HepG2 (cell line): ENCODE data around the gene ARHGAP9. TPM values are rescaled to one million over a fixed set of nuclear protein-coding genes. Genes with fewer than 3 reads are reported as not detected.

ENCODE experiments used
- ARNT ChIP-seq: fragments of 450-650 bp; IDR thresholded peaks from 2 replicates; pipeline ENCODE4 v1.6.1; 2017
- CEBPB ChIP-seq: IDR thresholded peaks from 2 replicates; pipeline ENCODE4 v1.6.1; 2011; ENCODE audit warnings: low read depth, low read length, improper control_type of control experiment, borderline replicate concordance
- MTA1 ChIP-seq: sonication (generic); formaldehyde crosslinking; IDR thresholded peaks from 2 replicates; pipeline ENCODE4 v1.4.0; 2020; ENCODE audit warnings: missing genetic modification reagents, mild to moderate bottlenecking, borderline replicate concordance
- MTA3 ChIP-seq: sonication (generic); formaldehyde crosslinking; IDR thresholded peaks from 2 replicates; pipeline ENCODE4 v1.4.0; 2020; ENCODE audit warnings: missing genetic modification reagents
- PHF8 ChIP-seq: sonication (generic); formaldehyde crosslinking; IDR thresholded peaks from 2 replicates; pipeline ENCODE4 v1.5.0; 2020; ENCODE audit warnings: missing genetic modification reagents
- PTBP1 ChIP-seq: fragments of 200-400 bp; formaldehyde crosslinking; IDR thresholded peaks from 2 replicates; pipeline ENCODE4 v1.6.1; 2018; ENCODE audit warnings: low read length, low read depth; ENCODE audit not compliant: poor library complexity, severe bottlenecking
- RARA ChIP-seq: IDR thresholded peaks from 2 replicates; pipeline ENCODE4 v1.6.1; 2016; ENCODE audit warnings: missing genetic modification reagents, missing compliant biosample characterization
- RBM39 ChIP-seq: fragments of 200-400 bp; formaldehyde crosslinking; IDR thresholded peaks from one replicate; pipeline ENCODE4 v1.6.1; 2018; ENCODE audit warnings: antibody characterized with exemption, mild to moderate bottlenecking, low read depth, low read length; ENCODE audit not compliant: poor library complexity, severe bottlenecking
- RORA ChIP-seq: sonication (generic); formaldehyde crosslinking; IDR thresholded peaks from 2 replicates; pipeline ENCODE4 v1.5.0; 2020; ENCODE audit warnings: mild to moderate bottlenecking, missing genetic modification reagents, moderate library complexity
- TBX2 ChIP-seq: sonication (generic); formaldehyde crosslinking; IDR thresholded peaks from 2 replicates; pipeline ENCODE4 v1.5.0; 2020; ENCODE audit warnings: missing genetic modification reagents, mild to moderate bottlenecking, borderline replicate concordance
- ZBTB25 ChIP-seq: IDR thresholded peaks from 2 replicates; pipeline ENCODE4 v1.6.1; 2018; ENCODE audit warnings: missing genetic modification reagents
- ZNF3 ChIP-seq: IDR thresholded peaks from 2 replicates; pipeline ENCODE4 v1.7.0; 2017; ENCODE audit warnings: inconsistent platforms
- ZNF703 ChIP-seq: sonication (generic); formaldehyde crosslinking; IDR thresholded peaks from 2 replicates; pipeline ENCODE4 v1.5.1; 2020; ENCODE audit warnings: missing genetic modification reagents, mild to moderate bottlenecking, moderate library complexity, borderline replicate concordance
- ZSCAN30 ChIP-seq: sonication (generic); formaldehyde crosslinking; IDR thresholded peaks from 2 replicates; pipeline ENCODE4 v1.5.0; 2020; ENCODE audit warnings: mild to moderate bottlenecking, missing genetic modification reagents
- polyA plus RNA-seq, 8 experiments: library from polyadenylated mRNA; depleted of rRNA in 3 of 8; stranded (reverse) in 7 of 8; unstranded in 1 of 8; fragments of >200 nt; fragmentation: Illumina TruSeq in 4 of 8; extraction: Trizol in 4 of 8; gene quantifications; 2 replicates each; pipeline versions ENCODE4 v1.2.1 to v1.2.3, GENCODE V29; 2011 to 2016; ENCODE audit warnings: low read depth in 4 of 8, missing spikeins in 1 of 8, mixed read lengths in 1 of 8; ENCODE audit not compliant: insufficient read depth in 1 of 8
- total RNA-seq, 5 experiments: library from RNA; depleted of rRNA; stranded (reverse); fragments of >200 nt; fragmentation: Illumina TruSeq; extraction: Trizol; gene quantifications; 2 replicates each; pipeline ENCODE4 v1.2.3, GENCODE V29; 2016; ENCODE audit warnings: low read depth in 1 of 5
- TF ChIP-seq, protein P1 (sequence below): sonication (generic); formaldehyde crosslinking; IDR thresholded peaks from 2 replicates; pipeline ENCODE4 v1.9.0; 2021; ENCODE audit warnings: missing genetic modification reagents, borderline replicate concordance
- TF ChIP-seq, protein P2 (sequence below): sonication (generic); formaldehyde crosslinking; IDR thresholded peaks from 2 replicates; pipeline ENCODE4 v1.4.0; 2020; ENCODE audit warnings: missing genetic modification reagents, borderline replicate concordance
- TF ChIP-seq, protein P3 (sequence below): sonication (generic); formaldehyde crosslinking; IDR thresholded peaks from 2 replicates; pipeline ENCODE4 v1.4.0; 2020; ENCODE audit warnings: missing genetic modification reagents

Gene ARHGAP9
- total and polyA plus RNA-seq, 2 of the 13 experiments (the other 11 are each of a cell fraction or from before 2014, with no cell fraction given): 0.18 to 1.2 TPM

DNA sequence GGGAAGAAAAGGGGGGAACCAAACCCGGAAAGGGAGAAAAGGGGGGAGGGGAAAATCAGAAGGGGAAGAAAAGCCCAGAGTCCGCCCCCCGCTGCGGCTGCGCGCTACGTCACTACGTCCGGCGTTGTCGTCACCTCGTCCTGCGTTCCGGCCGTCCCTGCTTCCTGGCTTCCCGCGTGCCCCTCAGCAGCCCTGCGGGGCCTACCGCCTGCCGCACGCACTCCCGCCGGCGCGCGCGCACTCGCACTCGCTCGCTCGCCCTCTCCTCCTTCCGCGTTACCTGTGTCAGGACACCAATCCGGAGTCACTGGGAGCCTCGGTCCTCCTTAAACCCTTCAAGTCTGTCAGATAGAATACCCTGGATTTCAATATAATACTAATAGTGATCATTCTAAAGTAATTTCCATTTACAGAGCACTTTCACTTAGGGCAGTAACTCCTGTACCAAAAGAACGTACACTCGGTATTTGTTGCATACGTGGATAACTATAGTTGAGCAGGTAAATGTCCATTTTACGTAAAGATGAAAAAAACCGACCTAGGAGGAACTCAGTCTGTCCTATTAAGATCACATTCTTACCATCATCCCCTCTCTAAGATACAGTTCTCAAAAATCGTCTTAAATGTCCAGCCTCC lies 48.6 kb downstream of the ARHGAP9 start, which contains the start of gene R3HDM2 (continued):
- TF ChIP-seq, protein P1, sequence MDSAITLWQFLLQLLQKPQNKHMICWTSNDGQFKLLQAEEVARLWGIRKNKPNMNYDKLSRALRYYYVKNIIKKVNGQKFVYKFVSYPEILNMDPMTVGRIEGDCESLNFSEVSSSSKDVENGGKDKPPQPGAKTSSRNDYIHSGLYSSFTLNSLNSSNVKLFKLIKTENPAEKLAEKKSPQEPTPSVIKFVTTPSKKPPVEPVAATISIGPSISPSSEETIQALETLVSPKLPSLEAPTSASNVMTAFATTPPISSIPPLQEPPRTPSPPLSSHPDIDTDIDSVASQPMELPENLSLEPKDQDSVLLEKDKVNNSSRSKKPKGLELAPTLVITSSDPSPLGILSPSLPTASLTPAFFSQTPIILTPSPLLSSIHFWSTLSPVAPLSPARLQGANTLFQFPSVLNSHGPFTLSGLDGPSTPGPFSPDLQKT (CRISPR knock-in tag): no peak; the same call in 1 of the 2 replicates
- TF ChIP-seq ZNF703 (CRISPR knock-in tag) (no peak), PTBP1 (no peak), ZBTB25 (no peak; the same call in 1 of the 2 replicates), ZNF3 (CRISPR knock-in tag) (no peak), ZSCAN30 (no peak), TBX2 (CRISPR knock-in tag) (peak; percentile 80), CEBPB (no peak), PHF8 (peak; percentile 43; the same call in 1 of the 2 replicates), ARNT (no peak), RARA (peak; percentile 59), MTA1 (CRISPR knock-in tag) (no peak), RBM39 (peak; percentile 59), MTA3 (CRISPR knock-in tag) (no peak), RORA (CRISPR knock-in tag) (no peak)
- TF ChIP-seq, protein P2, sequence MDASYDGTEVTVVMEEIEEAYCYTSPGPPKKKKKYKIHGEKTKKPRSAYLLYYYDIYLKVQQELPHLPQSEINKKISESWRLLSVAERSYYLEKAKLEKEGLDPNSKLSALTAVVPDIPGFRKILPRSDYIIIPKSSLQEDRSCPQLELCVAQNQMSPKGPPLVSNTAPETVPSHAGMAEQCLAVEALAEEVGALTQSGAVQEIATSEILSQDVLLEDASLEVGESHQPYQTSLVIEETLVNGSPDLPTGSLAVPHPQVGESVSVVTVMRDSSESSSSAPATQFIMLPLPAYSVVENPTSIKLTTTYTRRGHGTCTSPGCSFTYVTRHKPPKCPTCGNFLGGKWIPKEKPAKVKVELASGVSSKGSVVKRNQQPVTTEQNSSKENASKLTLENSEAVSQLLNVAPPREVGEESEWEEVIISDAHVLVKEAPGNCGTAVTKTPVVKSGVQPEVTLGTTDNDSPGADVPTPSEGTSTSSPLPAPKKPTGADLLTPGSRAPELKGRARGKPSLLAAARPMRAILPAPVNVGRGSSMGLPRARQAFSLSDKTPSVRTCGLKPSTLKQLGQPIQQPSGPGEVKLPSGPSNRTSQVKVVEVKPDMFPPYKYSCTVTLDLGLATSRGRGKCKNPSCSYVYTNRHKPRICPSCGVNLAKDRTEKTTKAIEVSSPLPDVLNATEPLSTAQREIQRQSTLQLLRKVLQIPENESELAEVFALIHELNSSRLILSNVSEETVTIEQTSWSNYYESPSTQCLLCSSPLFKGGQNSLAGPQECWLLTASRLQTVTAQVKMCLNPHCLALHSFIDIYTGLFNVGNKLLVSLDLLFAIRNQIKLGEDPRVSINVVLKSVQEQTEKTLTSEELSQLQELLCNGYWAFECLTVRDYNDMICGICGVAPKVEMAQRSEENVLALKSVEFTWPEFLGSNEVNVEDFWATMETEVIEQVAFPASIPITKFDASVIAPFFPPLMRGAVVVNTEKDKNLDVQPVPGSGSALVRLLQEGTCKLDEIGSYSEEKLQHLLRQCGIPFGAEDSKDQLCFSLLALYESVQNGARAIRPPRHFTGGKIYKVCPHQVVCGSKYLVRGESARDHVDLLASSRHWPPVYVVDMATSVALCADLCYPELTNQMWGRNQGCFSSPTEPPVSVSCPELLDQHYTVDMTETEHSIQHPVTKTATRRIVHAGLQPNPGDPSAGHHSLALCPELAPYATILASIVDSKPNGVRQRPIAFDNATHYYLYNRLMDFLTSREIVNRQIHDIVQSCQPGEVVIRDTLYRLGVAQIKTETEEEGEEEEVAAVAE (CRISPR knock-in tag): no peak; the same call in 1 of the 2 replicates
- TF ChIP-seq, protein P3, sequence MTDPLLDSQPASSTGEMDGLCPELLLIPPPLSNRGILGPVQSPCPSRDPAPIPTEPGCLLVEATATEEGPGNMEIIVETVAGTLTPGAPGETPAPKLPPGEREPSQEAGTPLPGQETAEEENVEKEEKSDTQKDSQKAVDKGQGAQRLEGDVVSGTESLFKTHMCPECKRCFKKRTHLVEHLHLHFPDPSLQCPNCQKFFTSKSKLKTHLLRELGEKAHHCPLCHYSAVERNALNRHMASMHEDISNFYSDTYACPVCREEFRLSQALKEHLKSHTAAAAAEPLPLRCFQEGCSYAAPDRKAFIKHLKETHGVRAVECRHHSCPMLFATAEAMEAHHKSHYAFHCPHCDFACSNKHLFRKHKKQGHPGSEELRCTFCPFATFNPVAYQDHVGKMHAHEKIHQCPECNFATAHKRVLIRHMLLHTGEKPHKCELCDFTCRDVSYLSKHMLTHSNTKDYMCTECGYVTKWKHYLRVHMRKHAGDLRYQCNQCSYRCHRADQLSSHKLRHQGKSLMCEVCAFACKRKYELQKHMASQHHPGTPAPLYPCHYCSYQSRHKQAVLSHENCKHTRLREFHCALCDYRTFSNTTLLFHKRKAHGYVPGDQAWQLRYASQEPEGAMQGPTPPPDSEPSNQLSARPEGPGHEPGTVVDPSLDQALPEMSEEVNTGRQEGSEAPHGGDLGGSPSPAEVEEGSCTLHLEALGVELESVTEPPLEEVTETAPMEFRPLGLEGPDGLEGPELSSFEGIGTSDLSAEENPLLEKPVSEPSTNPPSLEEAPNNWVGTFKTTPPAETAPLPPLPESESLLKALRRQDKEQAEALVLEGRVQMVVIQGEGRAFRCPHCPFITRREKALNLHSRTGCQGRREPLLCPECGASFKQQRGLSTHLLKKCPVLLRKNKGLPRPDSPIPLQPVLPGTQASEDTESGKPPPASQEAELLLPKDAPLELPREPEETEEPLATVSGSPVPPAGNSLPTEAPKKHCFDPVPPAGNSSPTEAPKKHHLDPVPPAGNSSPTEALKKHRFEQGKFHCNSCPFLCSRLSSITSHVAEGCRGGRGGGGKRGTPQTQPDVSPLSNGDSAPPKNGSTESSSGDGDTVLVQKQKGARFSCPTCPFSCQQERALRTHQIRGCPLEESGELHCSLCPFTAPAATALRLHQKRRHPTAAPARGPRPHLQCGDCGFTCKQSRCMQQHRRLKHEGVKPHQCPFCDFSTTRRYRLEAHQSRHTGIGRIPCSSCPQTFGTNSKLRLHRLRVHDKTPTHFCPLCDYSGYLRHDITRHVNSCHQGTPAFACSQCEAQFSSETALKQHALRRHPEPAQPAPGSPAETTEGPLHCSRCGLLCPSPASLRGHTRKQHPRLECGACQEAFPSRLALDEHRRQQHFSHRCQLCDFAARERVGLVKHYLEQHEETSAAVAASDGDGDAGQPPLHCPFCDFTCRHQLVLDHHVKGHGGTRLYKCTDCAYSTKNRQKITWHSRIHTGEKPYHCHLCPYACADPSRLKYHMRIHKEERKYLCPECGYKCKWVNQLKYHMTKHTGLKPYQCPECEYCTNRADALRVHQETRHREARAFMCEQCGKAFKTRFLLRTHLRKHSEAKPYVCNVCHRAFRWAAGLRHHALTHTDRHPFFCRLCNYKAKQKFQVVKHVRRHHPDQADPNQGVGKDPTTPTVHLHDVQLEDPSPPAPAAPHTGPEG (CRISPR knock-in tag): 0 out of 2 replicates have a peak, but pooled peaks have one; percentile 32
